Rectal smooth muscle tissue (tissue), 1 donor: ENCODE results near the gene EEFSEC.

Source experiments
- H3K27ac ChIP-seq: one replicate; pipeline ENCODE4 v1.7.0; 2013; ENCODE audit warnings: low read depth, low read length, inconsistent platforms
- H3K27me3 ChIP-seq: one replicate; pipeline ENCODE4 v1.7.0; 2013; ENCODE audit warnings: low read length; ENCODE audit not compliant: control insufficient read depth, insufficient read depth
- H3K36me3 ChIP-seq: one replicate; pipeline ENCODE4 v1.7.0; 2013; ENCODE audit warnings: low read length; ENCODE audit not compliant: control insufficient read depth, insufficient read depth
- H3K4me1 ChIP-seq: one replicate; pipeline ENCODE4 v1.7.0; 2013; ENCODE audit warnings: low read length; ENCODE audit not compliant: control insufficient read depth, insufficient read depth
- H3K4me3 ChIP-seq: one replicate; pipeline ENCODE4 v1.7.0; 2013; ENCODE audit warnings: low read length
- H3K9ac ChIP-seq: one replicate; pipeline ENCODE4 v1.7.0; 2013; ENCODE audit warnings: low read length

EEFSEC gene

DNA sequence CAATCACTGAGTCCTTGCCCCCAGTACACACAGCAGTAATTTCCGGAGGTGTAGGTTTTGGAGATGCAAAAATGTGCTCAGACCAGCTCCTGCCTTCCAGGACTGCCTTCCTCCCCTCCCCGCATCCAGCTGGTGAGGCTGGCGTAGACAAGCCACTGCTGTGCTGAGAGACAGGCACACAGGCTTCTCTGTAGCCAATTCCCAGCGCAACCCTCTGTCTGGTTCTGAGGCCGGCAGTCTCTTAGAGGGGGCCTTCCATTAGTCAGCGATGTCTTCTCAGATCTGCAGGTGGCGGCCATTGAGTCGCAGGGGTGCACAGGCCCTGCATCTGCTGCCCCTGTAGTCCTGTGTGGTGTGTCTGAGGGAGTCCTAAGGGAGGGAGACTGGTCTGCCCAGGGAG is 199.0 kb downstream of the EEFSEC start:
- Histone ChIP-seq H3K27ac (no peak overlapping the region), H3K9ac (no peak overlapping the region), H3K4me1 (peaks cover 15% of the 10 kb centered on the region), H3K27me3 (no peaks in the 10 kb centered on the region), H3K4me3 (no peak overlapping the region), H3K36me3 (no peaks in the 10 kb centered on the region)

DNA sequence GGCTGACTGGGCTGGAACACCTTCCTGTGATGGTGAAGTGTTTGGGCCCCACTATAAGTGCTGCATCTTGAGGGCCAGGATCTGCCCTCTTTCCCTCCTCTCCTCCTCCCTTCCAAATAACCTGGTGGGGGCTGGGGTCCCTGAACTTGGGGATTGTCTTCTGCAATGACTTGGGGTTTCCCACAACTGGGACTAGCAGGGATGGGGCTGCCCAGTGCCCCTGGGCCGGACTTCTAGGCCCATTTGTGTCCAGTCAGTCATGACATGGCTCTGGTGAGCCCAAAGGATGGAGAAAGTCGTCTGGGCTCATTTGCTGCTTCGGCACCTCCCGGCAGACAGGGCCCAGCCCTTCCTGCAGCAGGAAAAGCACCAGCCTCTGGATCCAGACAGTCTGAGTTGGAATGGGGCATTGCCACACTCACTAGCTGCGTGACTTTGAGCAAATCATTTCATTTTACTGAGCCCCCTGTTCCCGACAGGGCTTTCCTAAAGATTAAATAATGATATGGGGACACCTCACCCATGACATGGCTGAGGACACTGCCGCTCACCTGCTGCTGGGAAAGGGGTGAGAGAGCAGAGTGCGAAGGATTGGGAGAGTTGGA is 200.2 kb downstream of the EEFSEC start:
- Histone ChIP-seq H3K9ac (no peak overlapping the region), H3K4me1 (peaks cover 15% of the 10 kb centered on the region), H3K4me3 (no peak overlapping the region), H3K27ac (no peak overlapping the region), H3K27me3 (no peaks in the 10 kb centered on the region), H3K36me3 (no peaks in the 10 kb centered on the region)

DNA sequence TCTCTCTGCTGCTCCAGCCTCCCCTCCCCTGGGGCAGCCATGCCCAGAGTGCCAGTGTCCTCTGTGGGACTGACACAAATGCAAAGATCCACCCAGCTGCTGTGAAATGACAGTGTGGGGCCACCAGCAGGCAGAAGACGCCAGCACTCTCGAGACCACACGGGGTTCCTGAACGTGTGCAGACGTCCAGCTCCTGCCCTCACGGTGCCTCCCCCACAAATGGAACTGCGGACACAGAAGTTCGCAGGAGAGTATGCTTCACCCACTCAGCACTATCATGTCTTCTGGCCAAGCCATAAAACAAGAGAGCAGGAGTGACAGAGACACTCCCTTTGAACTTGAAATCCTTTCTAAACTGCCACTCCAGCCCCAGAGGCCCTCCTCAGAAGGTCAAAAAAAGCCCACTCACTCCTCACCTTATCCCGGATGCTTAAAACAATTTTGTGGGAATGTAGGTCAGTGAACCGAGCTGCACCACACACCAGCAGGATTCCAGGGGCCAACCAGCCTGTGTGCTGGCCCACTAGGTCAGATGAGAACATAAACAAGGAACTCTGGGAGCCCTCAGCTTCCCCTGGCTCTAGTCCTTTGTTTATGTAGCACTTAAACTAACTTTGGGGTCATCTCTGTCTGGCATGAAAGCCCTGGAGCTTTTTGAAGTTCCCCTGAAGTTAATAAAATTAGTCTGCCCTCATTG is 200.9 kb downstream of the EEFSEC start:
- H3K36me3 ChIP-seq, result peaks cover 6% of the 10 kb centered on the region
- no peak overlapping the region for H3K9ac ChIP-seq
- peaks cover 15% of the 10 kb centered on the region for H3K4me1 ChIP-seq
- H3K27ac ChIP-seq, result no peak overlapping the region
- H3K4me3 ChIP-seq, result no peak overlapping the region
- H3K27me3 ChIP-seq, result no peaks in the 10 kb centered on the region

DNA sequence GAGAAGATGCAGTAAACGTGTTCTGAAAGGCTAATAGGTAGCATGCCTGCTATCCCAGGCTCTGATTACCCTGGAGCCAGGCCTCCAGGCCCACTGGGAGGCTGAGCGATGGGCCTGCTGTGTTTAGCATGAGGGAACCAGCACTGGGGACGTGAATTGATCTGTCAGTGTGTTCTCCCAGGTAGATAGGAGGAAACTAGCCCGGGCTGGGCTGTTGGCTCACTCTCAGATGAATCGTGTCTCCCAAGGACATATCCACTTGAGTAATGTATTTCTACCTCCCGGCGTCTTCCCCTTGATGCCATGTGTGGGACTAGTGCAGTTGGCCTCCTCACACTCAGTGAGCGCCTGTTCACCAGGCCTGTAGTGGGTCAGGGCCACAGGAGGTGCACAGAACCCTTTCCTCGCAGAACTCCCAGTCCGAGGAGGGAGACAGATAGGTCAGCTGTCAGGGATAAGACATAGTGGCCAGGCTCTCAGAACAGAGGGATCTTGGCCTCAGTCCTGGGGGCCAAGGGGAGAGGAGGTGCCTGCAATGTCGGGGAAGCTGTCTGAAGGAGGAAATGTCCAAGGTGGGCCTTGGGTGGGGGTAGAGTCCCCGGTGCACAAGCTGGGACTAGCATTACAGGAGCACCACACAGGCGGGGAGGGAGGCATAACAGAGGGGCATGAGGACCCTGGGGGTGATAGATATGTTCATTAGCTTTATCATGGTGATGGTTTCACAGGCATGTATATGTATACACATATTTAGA is 201.7 kb downstream of the EEFSEC start:
- Histone ChIP-seq H3K4me3 (no peak overlapping the region), H3K9ac (no peak overlapping the region), H3K36me3 (peaks cover 7% of the 10 kb centered on the region), H3K27ac (no peak overlapping the region), H3K4me1 (peaks cover 15% of the 10 kb centered on the region), H3K27me3 (no peaks in the 10 kb centered on the region)

DNA sequence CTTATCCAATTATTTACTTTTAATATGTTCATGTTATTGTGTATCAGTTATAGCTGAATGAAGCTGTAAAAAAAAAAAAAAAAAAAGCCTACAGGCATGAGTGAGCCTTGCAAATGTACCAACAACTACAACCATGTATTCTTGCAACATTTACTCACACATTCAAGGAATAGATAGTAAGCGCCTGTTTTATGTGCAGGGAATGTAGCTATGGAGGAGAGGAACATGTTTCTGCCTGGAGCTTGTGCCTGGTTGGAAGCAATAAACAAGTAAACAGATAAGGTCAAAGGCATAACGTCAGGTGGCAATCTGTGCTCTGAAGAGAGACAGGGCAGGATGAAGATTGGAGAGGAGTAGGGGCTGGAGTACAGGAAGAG is 202.2 kb downstream of the EEFSEC start:
- peaks cover 7% of the 10 kb centered on the region for H3K36me3 ChIP-seq
- H3K4me1 ChIP-seq, result peaks cover 15% of the 10 kb centered on the region
- H3K9ac ChIP-seq, result no peak overlapping the region
- H3K4me3 ChIP-seq, result no peak overlapping the region
- H3K27me3 ChIP-seq, result no peaks in the 10 kb centered on the region
- no peak overlapping the region for H3K27ac ChIP-seq

DNA sequence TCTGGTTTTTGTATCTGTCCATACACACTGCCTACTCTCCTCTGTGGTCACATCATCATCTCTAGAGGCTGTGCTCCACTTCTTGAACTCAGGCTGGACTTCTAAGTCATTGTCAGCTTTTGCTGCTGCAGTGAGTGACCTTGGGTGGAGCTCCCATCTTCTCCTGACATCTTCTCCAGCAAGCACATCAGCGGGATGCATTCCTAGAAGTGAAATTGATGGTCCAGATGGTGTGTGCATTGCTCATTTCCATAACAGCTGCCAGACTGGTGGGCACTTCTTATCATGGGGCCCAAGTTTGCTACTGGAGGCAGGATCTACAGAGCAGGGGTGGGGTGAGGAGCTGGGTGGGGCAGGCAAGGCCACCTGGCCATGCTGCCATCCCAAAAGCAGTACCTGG is 203.5 kb downstream of the EEFSEC start:
- Histone ChIP-seq H3K27me3 (no peaks in the 10 kb centered on the region), H3K36me3 (peaks cover 7% of the 10 kb centered on the region), H3K4me1 (peaks cover 15% of the 10 kb centered on the region), H3K4me3 (no peak overlapping the region), H3K9ac (no peak overlapping the region), H3K27ac (no peak overlapping the region)

DNA sequence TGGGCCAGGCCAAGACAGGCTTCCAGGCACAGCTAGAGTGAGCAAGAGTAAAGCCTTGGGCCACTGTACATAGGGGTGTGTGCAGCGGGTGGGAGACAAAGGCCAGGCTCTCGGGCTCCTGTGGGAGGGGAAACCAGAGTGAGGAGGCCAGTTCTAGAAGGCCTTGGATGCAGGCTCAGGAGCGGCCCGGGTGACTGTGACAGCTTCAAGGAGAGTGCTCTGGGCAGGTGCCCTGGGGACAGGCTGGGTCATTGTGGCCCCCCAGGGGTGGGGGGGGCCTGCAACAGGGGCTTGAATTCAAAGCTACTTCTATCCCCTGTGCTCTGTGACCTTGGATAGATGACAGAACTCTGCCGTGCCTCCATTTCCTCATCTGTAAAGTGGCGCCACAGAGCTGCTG is 204.3 kb downstream of the EEFSEC start:
- peaks cover 7% of the 10 kb centered on the region for H3K36me3 ChIP-seq
- no peak overlapping the region for H3K27ac ChIP-seq
- H3K4me3 ChIP-seq, result no peak overlapping the region
- H3K27me3 ChIP-seq, result no peaks in the 10 kb centered on the region
- no peak overlapping the region for H3K9ac ChIP-seq
- peaks cover 15% of the 10 kb centered on the region for H3K4me1 ChIP-seq

DNA sequence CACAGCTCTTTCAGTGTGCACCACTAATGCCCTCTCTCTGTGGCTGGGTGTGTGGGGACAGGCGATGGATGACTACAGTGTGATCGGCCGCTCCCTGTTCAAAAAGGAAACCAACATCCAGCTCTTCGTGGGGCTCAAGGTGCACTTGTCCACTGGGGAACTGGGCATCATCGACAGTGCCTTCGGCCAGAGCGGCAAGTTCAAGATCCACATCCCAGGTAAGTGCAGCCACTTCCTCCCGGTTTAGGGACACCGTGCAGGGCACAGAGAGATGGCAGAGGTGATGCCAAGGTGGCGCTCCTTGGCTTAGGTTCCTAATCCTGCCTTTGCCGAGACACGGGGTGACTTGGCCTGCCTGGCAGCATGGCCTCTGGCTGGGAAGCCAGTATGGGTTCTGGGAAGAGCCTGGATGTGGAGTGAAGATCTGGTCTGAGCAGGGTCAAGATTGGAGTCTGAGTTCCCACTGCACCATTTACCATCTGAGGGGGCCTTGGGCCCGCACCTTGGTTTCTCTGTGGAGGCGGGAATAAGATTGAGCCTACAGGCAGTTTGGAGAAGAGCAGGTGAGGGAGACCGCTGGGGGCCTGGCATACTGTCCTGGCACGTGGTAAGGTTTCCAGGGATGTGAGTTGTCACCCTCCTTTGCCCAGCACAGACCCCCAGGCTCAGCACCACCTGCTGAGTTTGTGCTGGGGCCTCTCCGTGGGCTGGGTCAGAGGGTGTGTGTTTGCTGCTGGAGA is 205.0 kb downstream of the EEFSEC start:
- Histone ChIP-seq H3K4me3 (no peak overlapping the region), H3K4me1 (peaks cover 15% of the 10 kb centered on the region), H3K27ac (no peak overlapping the region), H3K9ac (no peak overlapping the region), H3K36me3 (peaks cover 7% of the 10 kb centered on the region), H3K27me3 (no peaks in the 10 kb centered on the region)

DNA sequence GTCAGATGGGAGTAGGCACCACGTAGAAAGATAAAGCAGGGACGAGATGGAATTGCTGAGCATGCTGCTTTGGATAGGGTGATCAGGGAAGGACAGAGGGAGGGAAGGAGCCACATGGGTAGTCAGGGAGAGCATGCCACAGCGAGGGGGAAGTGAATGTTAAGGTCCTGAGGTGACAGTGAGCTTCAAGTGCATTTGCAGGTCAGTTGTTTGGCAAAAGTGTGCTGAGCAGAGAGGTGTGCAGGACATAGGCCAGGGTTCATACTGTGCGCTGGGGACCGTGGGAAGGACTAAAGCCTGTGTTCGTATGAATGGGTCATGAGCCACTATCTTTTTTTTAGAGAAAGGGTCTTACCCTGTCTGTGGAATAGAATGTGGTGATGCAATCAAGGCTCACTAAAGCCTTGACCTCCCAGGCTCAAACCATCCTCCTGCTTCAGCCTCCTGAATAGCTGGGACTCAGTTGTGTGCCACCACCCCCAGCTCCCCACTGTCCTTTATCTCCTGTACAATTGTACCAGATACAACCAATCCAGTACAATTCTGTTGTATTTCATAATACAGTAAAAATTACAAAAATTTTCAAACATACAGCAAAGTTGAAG is 205.9 kb downstream of the EEFSEC start:
- Histone ChIP-seq H3K27me3 (no peaks in the 10 kb centered on the region), H3K36me3 (peaks cover 7% of the 10 kb centered on the region), H3K27ac (no peak overlapping the region), H3K9ac (no peak overlapping the region), H3K4me3 (no peak overlapping the region), H3K4me1 (peaks cover 10% of the 10 kb centered on the region)

DNA sequence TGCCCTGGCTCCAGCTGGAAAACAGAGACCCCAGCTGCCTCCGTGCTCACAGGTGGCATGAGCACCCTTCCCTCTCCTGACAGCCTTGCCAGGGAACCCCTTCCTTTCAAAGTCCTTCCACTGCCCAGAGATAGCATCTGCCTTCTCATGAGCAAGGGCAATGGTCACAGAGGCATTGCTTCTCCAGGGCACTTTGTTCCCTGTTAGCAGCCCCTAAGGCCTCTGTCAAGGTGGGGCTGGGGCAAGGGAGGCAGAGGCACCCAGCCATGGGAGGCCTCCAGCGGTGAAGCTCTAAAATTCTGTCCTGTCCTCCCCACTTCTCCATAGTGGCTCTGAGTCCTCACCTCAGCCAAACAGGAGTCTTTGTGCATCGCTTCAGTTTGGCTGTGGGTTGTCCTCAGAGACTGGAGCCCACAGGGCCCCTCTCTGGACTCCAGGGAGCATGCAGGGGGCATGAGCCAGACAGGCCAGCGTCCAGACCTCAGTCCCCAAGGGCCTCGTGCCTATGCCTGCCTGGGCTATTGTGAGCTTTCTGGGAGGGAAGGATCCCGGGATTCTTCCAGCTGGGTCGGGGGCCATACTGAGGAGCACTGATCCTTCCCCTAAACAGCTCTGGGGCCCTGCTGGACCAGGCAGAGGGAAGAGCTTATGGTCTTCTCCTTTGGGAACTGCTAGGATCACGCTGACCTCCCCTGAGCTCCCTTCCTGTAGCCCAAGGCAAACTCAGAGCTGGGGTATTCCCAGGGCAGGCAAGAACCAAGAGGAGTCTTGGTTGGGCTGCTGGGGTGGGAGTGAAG is 206.8 kb downstream of the EEFSEC start:
- peaks cover 2% of the 10 kb centered on the region for H3K4me1 ChIP-seq

DNA sequence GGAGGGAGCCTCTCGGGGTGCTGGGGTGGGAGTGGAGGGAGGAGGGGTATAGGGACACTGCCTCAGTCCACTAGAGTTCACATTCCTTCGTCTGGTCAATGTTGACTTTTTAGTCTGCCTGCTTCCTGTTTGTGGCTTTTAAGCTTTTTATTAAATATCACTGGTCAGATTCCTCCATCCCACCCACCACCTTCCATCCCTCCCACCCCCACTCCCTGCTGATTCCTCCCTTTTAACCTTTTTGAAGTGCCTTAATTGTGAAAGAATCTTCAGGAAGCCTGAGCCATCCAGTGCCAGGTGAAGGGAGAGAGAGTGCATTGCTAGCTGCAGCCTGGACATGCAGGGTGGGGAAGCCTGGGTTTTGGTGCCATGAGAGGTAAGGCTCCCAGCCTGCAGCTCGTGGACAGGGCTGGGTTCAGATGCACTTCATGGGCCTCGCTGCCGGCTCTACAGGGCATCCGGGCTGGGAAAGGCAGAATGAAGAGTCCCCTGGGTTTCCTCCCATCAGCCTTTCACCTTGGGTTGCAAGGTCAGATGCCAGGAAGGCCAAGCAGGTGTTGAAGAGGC is 207.5 kb downstream of the EEFSEC start:
- Histone ChIP-seq H3K4me3 (no peak overlapping the region), H3K4me1 (no peaks in the 10 kb centered on the region), H3K36me3 (peaks cover 7% of the 10 kb centered on the region), H3K27ac (no peak overlapping the region), H3K27me3 (no peaks in the 10 kb centered on the region), H3K9ac (no peak overlapping the region)

More for the DNA sequence above, 206.8 kb downstream of the EEFSEC start:
- Histone ChIP-seq H3K27me3 (no peaks in the 10 kb centered on the region), H3K36me3 (peaks cover 7% of the 10 kb centered on the region), H3K9ac (no peak overlapping the region), H3K4me3 (no peak overlapping the region), H3K27ac (no peak overlapping the region)
